Esophagus muscularis mucosa (tissue), 4 donors: Measurements from ENCODE around the gene BAD.

Experiments
- EP300 ChIP-seq: sonication (generic); formaldehyde crosslinking; IDR thresholded peaks from one replicate; pipeline ENCODE4 v1.6.1; 2017; ENCODE audit warnings: antibody characterized with exemption
- POLR2A ChIP-seq: fragments of 450-650 bp; IDR thresholded peaks from one replicate; pipeline ENCODE4 v1.6.1; 2017; ENCODE audit warnings: antibody characterized with exemption, moderate library complexity, mild to moderate bottlenecking, low read depth
- TF ChIP-seq, protein P1 (sequence below), 3 experiments: fragments of 200-600 bp in 2 of 3; fragments of 450-650 bp in 1 of 3; sonication (generic) in 2 of 3; IDR thresholded peaks; one replicate each; pipeline ENCODE4 v1.5.1; 2017 to 2019; ENCODE audit warnings: antibody characterized with exemption in 3 of 3, mild to moderate bottlenecking in 2 of 3, moderate library complexity in 1 of 3

DNA sequence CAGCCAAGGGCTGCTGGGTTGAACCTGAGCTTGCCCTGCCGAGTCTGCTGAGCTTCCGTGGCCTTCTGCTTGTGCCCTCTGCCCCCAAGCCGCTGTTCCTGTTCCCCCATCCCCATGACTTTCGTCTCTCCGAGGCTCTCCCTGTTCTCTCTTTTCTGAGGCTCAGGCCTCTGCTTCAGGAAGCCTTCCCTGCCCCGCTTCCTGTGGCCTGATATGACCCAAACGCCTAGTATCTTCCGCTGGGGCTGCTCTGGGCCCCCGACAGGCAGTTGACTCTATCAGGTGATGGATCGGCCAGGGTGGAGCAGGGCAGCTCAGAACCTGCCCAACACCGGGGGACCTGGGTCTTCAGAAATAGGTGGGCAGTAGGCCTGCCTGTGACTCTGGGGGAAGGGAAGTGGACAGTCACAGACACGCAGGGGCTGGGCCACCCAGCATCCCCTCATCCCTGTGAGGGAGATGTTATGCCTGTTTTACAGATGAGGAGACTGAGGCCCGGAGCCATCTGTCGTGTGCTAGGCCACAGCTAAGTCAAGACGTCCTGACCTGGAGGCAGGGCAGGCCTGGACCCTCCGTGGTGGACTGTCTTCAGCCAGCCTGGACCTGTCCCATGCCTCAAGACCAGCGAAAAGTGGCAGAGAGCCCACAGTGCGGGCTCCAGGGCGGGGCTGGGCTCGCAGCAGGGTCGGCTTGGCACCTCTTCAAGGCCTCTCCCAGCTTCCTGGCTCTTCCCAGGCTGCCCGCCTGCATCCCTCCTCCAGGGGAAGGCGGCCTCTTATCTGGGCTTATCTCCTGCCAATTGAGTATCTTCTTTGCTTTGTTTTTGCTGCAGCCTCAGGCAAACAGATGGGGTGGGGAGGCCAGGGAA, 16.2 kb downstream of the BAD start:
- TF ChIP-seq EP300 (no peak), POLR2A (no peak)
- TF ChIP-seq, protein P1, sequence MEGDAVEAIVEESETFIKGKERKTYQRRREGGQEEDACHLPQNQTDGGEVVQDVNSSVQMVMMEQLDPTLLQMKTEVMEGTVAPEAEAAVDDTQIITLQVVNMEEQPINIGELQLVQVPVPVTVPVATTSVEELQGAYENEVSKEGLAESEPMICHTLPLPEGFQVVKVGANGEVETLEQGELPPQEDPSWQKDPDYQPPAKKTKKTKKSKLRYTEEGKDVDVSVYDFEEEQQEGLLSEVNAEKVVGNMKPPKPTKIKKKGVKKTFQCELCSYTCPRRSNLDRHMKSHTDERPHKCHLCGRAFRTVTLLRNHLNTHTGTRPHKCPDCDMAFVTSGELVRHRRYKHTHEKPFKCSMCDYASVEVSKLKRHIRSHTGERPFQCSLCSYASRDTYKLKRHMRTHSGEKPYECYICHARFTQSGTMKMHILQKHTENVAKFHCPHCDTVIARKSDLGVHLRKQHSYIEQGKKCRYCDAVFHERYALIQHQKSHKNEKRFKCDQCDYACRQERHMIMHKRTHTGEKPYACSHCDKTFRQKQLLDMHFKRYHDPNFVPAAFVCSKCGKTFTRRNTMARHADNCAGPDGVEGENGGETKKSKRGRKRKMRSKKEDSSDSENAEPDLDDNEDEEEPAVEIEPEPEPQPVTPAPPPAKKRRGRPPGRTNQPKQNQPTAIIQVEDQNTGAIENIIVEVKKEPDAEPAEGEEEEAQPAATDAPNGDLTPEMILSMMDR (IDR thresholded peaks at IDR 0.05) = no peak
